ENCODE results near the gene PLEKHA7. TPM values are rescaled to one million over a fixed set of nuclear protein-coding genes. Genes with fewer than 3 reads are reported as not detected.
"Not testable (repeated sequence)": the region's sequence is repeated elsewhere in the genome, so short reads cannot be mapped to it uniquely, and the experiment has no call there.

The PLEKHA7 gene
- total RNA-seq, 2 experiments from 2014 or later: 0.47 to 0.50 TPM

DNA sequence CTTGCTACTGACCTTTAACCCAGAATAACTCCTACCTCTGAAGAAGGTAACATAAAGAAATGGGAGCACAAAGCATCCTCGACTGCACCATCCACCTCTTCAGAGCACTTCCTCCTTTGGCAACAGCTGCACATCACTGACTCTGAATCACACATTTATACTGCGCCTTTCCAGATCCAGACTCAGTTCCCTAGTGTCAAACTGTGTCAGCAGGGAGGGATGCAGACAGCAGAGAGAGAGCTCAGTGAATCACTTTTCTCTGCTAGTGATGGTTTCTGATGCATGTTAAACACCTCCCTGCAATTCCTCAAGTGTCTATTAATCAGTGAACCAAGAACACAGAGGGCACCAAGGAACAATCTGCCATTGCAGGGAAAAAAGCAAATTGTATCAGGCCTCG is 118.9 kb downstream of the PLEKHA7 start:
- peaks cover 1% of the 10 kb centered on the region for H3K9me3 Mint-ChIP-seq (ENCODE audit: insufficient read depth)
- H3K4me3 Mint-ChIP-seq: no peak overlapping the region
- H3K27ac Mint-ChIP-seq: no peak overlapping the region
- H3K4me1 Mint-ChIP-seq (ENCODE audit: low read depth): no peaks in the 10 kb centered on the region
- H3K36me3 Mint-ChIP-seq (ENCODE audit: low read depth): no peaks in the 10 kb centered on the region
- POLR2A ChIA-PET: no interaction called here
- CTCF ChIA-PET: no interaction called here
- DNase-seq (no peak), ATAC-seq (no peak)
- H3K27me3 Mint-ChIP-seq (ENCODE audit: low read depth): peaks cover 10% of the 10 kb centered on the region

DNA sequence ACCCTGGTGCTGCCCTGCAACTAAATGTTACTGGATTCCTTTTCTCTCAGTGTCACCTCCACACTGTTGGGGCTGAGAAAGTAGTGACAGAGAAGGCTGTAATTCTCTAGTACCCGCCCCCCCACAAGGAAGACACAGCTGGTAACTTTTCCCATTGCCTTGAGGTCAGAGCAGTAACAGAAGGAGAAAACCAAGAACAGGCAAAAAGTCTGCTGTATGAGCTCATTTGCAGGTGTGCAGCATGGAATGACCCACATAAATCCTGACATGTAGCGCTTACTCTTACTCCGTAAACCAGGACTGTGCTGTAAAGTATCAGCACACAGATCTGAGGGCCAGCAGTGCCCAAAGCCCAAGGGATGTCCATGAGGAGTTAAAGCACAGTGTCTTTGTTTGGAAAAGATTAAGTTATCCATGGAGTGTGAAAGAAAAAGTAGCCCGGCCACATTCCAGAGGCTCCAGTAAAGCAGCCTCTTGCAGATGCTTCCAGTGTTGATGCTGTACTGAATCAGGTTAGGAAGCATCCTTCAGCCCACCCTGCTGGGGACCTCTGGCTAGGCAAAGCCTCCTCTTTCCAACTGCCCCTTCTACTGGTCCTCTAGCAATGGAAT is 120.7 kb downstream of the PLEKHA7 start:
- peaks cover 12% of the 10 kb centered on the region for H3K9me3 Mint-ChIP-seq (ENCODE audit: insufficient read depth)
- POLR2A ChIA-PET: no interaction called here
- H3K36me3 Mint-ChIP-seq (ENCODE audit: low read depth): no peaks in the 10 kb centered on the region
- no peaks in the 10 kb centered on the region for H3K4me1 Mint-ChIP-seq (ENCODE audit: low read depth)
- CTCF ChIA-PET: no interaction called here
- H3K27ac Mint-ChIP-seq: no peak overlapping the region
- no peak for DNase-seq
- H3K4me3 Mint-ChIP-seq: no peak overlapping the region
- no peak for ATAC-seq
- H3K27me3 Mint-ChIP-seq (ENCODE audit: low read depth): peaks cover 10% of the 10 kb centered on the region

DNA sequence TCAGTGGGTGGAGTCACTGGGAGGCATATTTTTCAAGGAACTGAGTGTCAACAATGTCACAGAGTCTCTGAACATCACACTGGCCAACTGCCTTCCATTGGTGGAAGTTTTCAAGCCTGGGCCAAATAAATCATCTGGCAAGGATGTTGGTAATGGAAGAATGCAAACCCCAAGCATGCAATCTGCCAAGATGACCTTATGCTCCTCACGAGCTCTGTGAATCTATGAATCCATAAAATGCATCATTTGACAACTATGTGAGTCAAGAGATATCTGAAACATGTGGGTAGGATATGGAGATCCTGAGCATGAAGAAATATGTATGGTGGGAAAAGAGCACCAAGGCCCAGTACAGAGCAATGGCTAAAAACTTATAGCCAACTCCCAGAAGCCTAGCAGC is 122.2 kb downstream of the PLEKHA7 start:
- DNase-seq: no peak
- Mint-ChIP-seq H3K27me3 (ENCODE audit: low read depth) (peaks cover 10% of the 10 kb centered on the region), H3K27ac (no peak overlapping the region), H3K4me3 (no peak overlapping the region), H3K9me3 (ENCODE audit: insufficient read depth) (peaks cover 12% of the 10 kb centered on the region), H3K36me3 (ENCODE audit: low read depth) (no peaks in the 10 kb centered on the region), H3K4me1 (ENCODE audit: low read depth) (no peaks in the 10 kb centered on the region)
- no peak for ATAC-seq
- ChIA-PET POLR2A (no interaction called here), CTCF (no interaction called here)

DNA sequence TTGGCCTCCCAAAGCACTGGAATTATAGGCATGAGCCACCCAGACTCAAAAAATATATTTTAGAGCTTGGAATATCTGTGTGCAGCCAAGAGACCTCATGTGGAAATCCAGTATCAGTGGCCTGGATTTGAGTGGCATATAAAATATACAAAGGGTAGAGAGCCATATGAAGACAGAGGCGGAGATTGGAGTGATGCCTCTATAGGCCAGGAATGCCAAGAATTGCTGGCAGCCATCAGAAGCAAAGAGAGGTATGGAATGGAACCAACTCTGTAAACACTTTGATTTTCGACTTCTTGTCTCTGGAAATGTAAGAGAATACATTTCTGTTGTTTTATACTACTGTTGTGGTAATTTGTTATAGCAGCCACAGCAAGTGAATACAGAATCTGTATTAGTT is 123.0 kb downstream of the PLEKHA7 start:
- POLR2A ChIA-PET: no interaction called here
- peaks cover 3% of the 10 kb centered on the region for H3K27me3 Mint-ChIP-seq (ENCODE audit: low read depth)
- no peak overlapping the region for H3K27ac Mint-ChIP-seq
- H3K4me3 Mint-ChIP-seq: no peak overlapping the region
- no peak for ATAC-seq
- H3K36me3 Mint-ChIP-seq (ENCODE audit: low read depth): no peaks in the 10 kb centered on the region
- CTCF ChIA-PET: no interaction called here
- DNase-seq: no peak
- H3K9me3 Mint-ChIP-seq (ENCODE audit: insufficient read depth): peaks cover 12% of the 10 kb centered on the region
- no peaks in the 10 kb centered on the region for H3K4me1 Mint-ChIP-seq (ENCODE audit: low read depth)

DNA sequence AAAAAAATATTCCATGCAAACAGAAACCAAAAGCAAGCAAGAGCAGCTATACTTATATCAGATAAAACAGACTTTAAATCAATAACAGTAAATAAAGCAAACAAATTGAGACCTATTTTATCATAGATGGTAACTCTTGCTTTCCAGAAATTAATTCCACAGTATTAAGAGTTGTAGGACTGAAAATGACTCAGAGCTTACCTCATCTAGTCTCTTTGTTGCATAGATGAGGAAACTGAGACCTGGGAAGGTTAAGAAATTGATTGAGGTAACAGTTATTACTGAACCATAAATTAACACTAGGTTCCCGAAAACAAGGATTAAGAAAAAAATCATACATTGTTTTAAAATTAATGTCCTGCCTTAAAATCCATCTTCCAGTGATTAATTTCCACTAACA is 123.8 kb downstream of the PLEKHA7 start:
- no peaks in the 10 kb centered on the region for H3K4me1 Mint-ChIP-seq (ENCODE audit: low read depth)
- peaks cover 3% of the 10 kb centered on the region for H3K27me3 Mint-ChIP-seq (ENCODE audit: low read depth)
- ChIA-PET POLR2A (no interaction called here), CTCF (no interaction called here)
- peaks cover 12% of the 10 kb centered on the region for H3K9me3 Mint-ChIP-seq (ENCODE audit: insufficient read depth)
- no peak overlapping the region for H3K27ac Mint-ChIP-seq
- no peaks in the 10 kb centered on the region for H3K36me3 Mint-ChIP-seq (ENCODE audit: low read depth)
- no peak for ATAC-seq
- no peak for DNase-seq
- no peak overlapping the region for H3K4me3 Mint-ChIP-seq

DNA sequence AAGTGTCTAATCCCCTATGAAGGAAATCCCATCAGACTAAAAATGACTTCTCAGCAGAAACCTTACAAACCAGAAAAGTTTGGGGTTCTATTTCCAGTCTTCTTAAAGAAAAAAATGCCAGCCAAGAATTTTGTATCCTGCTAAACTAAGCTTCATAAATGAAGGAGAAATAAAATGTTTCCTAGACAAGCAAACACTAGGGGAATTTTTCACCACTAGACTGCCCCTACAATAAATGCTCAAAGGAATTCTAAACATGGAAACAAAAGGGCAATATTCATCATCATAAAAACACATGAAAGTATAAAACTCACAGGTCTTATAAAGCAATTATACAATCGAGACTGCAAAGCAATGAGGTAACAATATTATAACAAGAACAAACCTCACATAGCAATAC is 124.3 kb downstream of the PLEKHA7 start:
- H3K27me3 Mint-ChIP-seq (ENCODE audit: low read depth): no peaks in the 10 kb centered on the region
- no peak overlapping the region for H3K27ac Mint-ChIP-seq
- H3K36me3 Mint-ChIP-seq (ENCODE audit: low read depth): no peaks in the 10 kb centered on the region
- CTCF ChIA-PET: no interaction called here
- no peak overlapping the region for H3K4me3 Mint-ChIP-seq
- POLR2A ChIA-PET: no interaction called here
- peaks cover 12% of the 10 kb centered on the region for H3K9me3 Mint-ChIP-seq (ENCODE audit: insufficient read depth)
- DNase-seq: no peak
- ATAC-seq: no peak
- no peaks in the 10 kb centered on the region for H3K4me1 Mint-ChIP-seq (ENCODE audit: low read depth)

DNA sequence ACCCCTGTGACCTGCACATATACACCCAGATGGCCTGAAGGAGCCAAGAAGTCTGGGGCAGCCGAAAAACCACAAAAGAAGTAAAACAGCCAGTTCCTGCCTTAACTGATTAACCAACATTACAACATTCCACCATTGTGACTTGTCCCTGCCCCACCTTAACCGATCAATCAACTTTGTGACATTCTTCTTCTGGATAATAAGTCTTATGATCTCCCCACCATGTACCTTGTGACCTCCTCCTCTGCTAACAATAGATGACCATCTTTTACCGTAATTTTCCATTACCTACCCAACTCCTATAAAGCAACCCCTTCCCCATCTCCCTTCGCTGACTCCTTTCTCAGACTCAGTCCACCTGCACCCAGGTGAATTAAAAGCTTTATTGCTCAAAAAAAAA is 125.2 kb downstream of the PLEKHA7 start:
- CTCF ChIA-PET; H3K36me3 Mint-ChIP-seq (ENCODE audit: low read depth): not testable (repeated sequence)

DNA sequence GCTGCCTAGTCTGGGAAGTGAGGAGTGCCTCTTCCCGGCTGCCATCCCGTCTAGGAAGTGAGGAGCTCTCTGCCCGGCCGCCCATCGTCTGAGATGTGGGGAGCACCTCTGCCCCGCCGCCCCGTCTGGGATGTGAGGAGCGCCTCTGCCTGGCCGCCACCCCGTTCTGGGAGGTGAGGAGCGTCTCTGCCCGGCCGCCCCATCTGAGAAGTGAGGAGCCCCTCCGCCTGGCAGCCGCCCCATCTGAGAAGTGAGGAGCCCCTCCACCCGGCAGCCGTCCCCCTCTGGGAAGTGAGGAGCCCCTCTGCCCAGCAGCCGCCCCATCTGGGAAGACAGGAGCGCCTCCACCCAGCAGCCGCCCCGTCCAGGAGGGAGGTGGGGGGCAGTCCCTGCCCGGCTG is 126.3 kb downstream of the PLEKHA7 start:
- peaks cover 12% of the 10 kb centered on the region for H3K9me3 Mint-ChIP-seq (ENCODE audit: insufficient read depth)
- H3K27me3 Mint-ChIP-seq (ENCODE audit: low read depth); POLR2A ChIA-PET; H3K27ac Mint-ChIP-seq; H3K4me1 Mint-ChIP-seq (ENCODE audit: low read depth); H3K4me3 Mint-ChIP-seq; DNase-seq; CTCF ChIA-PET; H3K36me3 Mint-ChIP-seq (ENCODE audit: low read depth); ATAC-seq: not testable (repeated sequence)

More for the DNA sequence above, 125.2 kb downstream of the PLEKHA7 start:
- H3K9me3 Mint-ChIP-seq (ENCODE audit: insufficient read depth): peaks cover 12% of the 10 kb centered on the region
- H3K4me1 Mint-ChIP-seq (ENCODE audit: low read depth); H3K4me3 Mint-ChIP-seq; H3K27me3 Mint-ChIP-seq (ENCODE audit: low read depth); ATAC-seq; H3K27ac Mint-ChIP-seq; POLR2A ChIA-PET; DNase-seq: not testable (repeated sequence)

DNA sequence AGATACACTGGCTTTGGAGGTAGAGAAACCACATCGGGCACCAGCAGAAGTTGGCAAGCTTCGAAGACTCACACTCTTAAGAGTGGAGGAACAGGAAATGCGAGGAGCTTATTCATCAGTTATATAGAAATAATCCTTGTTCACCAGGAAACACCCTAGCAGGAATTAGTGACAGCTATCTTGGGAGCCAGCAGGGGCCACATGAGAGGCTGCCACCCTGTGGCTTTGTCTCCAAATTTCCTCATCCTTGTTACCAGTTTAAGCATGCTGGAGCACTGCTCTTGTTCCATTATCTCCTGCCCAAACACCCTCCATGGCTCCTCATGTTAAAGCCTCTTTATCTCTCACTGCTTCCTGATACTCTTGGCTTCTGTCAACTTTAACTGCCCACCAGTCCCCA is 131.0 kb downstream of the PLEKHA7 start:
- Mint-ChIP-seq H3K27ac (no peak overlapping the region), H3K4me3 (no peak overlapping the region), H3K9me3 (ENCODE audit: insufficient read depth) (no peaks in the 10 kb centered on the region), H3K4me1 (ENCODE audit: low read depth) (no peaks in the 10 kb centered on the region), H3K27me3 (ENCODE audit: low read depth) (peaks cover 11% of the 10 kb centered on the region), H3K36me3 (ENCODE audit: low read depth) (no peaks in the 10 kb centered on the region)
- POLR2A ChIA-PET: no interaction called here
- no peak for ATAC-seq
- CTCF ChIA-PET: no interaction called here
- DNase-seq: no peak

DNA sequence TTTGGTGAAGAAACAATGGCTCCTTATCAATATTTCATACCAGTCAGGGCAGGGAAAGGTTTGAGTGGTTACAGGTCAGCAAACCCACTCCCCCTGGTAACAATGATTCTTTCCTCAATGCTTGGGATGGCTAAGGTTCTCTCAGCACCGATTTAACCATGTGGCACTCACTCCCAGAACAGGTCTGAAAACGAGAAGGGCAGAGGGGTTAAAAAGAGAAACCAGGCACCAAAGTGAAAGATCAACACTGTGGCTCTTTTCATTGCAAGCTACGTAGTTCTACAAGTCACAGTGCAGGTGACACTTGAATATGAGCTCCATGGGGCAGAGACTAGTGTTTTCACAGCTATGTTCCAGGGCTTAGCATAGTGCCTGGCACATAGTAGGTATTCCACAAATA is 132.4 kb downstream of the PLEKHA7 start:
- Mint-ChIP-seq H3K4me1 (ENCODE audit: low read depth) (no peaks in the 10 kb centered on the region), H3K9me3 (ENCODE audit: insufficient read depth) (no peaks in the 10 kb centered on the region), H3K36me3 (ENCODE audit: low read depth) (no peaks in the 10 kb centered on the region), H3K27ac (no peak overlapping the region), H3K27me3 (ENCODE audit: low read depth) (peaks cover 17% of the 10 kb centered on the region), H3K4me3 (no peak overlapping the region)
- ChIA-PET CTCF (interaction anchor here (0.6 to 0.9 kb wide), 2 partner anchors 61 to 1068 kb away, joined by 3 read pairs; no protein-coding TSS in a partner anchor), POLR2A (no interaction called here)
- no peak for DNase-seq
- no peak for ATAC-seq

DNA sequence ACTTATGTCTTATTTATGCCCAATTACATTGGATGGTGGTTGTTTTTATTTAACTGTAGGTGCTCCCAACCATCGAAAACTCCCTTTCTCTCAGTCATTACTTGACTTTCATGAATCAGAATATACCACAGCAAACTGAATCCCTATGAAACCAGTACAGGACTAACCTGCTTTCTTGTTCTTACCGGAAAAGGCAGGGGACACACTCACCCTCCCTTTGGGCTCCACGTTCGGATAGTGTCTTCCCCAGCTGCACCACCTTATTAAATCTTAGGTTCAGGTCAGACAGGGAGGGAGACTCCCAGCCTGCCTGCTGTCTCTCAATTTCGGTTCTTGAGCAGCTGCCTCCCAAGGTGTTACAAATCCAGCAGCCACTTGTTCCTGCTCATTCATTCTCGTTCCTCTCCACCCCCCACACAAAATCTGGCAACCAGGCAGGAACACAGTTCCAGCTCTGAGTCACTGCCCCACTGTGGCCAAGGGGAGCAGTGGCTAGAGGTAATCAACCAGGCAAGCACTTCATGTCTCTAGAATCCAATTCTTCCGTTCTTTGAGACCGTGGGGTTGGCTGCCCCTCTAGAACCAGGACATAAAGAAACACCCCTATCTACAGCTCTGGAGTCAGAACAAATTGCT is 133.0 kb downstream of the PLEKHA7 start:
- CTCF ChIA-PET: interaction anchor here (0.6 to 0.9 kb wide), 2 partner anchors 61 to 1067 kb away, joined by 3 read pairs; no protein-coding TSS in a partner anchor
- Mint-ChIP-seq H3K4me3 (no peak overlapping the region), H3K9me3 (ENCODE audit: insufficient read depth) (no peaks in the 10 kb centered on the region)

DNA sequence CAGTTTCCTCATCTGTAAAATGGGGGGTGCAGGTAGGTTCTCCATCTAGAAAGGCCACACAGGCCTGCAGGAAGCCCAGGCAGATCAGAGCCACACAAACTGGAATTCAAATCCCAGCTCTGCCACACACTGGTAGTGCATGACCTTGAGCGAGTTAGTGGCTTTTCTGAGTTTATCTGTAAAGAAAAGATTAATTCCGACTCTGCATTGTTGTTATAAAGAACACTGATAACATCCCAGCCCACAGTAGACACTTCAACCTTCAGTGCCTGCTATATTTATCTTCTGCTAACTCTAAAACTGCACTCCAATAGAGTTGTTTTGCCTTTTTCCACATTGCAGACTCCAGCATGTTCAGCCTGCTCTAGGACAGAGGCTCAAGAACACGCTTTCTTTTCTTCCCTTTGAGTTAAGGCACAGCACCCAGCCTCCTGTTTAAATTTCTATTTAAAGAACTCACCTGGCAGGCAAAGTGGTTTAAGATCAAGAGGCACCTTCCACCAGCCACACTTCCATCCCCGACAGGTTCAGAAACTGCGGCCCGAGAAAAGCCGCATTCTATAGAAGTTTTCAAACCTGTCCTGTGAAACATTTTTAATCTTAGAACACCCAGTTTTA is 133.9 kb downstream of the PLEKHA7 start:
- ATAC-seq: no peak
- Mint-ChIP-seq H3K9me3 (ENCODE audit: insufficient read depth) (no peaks in the 10 kb centered on the region), H3K27me3 (ENCODE audit: low read depth) (peaks cover 21% of the 10 kb centered on the region), H3K27ac (no peak overlapping the region), H3K36me3 (ENCODE audit: low read depth) (no peaks in the 10 kb centered on the region), H3K4me1 (ENCODE audit: low read depth) (no peaks in the 10 kb centered on the region), H3K4me3 (no peak overlapping the region)
- DNase-seq: no peak
- ChIA-PET POLR2A (no interaction called here), CTCF (no interaction called here)

More for the DNA sequence above, 133.0 kb downstream of the PLEKHA7 start:
- Mint-ChIP-seq H3K27me3 (ENCODE audit: low read depth) (peaks cover 19% of the 10 kb centered on the region), H3K36me3 (ENCODE audit: low read depth) (no peaks in the 10 kb centered on the region), H3K27ac (no peak overlapping the region), H3K4me1 (ENCODE audit: low read depth) (no peaks in the 10 kb centered on the region)
- ATAC-seq: no peak
- DNase-seq: no peak
- POLR2A ChIA-PET: no interaction called here
